GM13977 (cell line): ENCODE data around the gene HMBS.

Experiments used
- DNase-seq: peaks from one replicate; pipeline ENCODE4 v3.0.0; 2012; ENCODE audit warnings: low spot score
- in situ Hi-C: fragments of 300-500 bp; cut with MboI; formaldehyde crosslinking; loops from one replicate; pipeline ENCODE4 v1.12.0; 2022; ENCODE audit warnings: low sequenced_read_pairs, low pct_unique_long_range_greater_than_20kb, mixed read lengths, inconsistent platforms; ENCODE audit not compliant: unreplicated experiment
- TF ChIP-seq, protein P1 (sequence below): IDR thresholded peaks from 2 replicates; pipeline ENCODE4 v1.5.1; 2012; ENCODE audit warnings: mild to moderate bottlenecking, control low read depth; ENCODE audit not compliant: insufficient read depth; ENCODE audit errors: extremely low read depth, missing control alignments

Gene HMBS

DNA sequence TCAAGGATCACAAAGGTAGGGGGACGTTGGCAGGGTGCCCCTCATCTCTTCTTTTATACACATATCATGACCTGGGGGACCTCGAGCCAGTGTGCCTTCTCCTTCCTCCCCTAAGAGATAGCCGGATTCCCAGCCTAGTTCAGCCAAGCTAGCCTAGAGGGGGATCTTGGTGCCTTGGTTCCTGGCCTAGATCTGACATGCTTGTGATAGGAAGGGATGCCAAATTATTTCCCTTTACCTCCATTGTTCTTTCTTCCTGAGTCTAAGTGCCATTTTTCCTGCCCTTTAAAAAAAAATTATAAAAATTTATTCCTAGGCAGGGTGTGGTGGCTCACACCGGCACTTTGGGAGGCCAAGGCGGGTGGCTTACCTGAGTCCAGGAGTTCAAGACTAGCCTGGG lies 29.7 kb downstream of the HMBS start:
- TF ChIP-seq, protein P1, sequence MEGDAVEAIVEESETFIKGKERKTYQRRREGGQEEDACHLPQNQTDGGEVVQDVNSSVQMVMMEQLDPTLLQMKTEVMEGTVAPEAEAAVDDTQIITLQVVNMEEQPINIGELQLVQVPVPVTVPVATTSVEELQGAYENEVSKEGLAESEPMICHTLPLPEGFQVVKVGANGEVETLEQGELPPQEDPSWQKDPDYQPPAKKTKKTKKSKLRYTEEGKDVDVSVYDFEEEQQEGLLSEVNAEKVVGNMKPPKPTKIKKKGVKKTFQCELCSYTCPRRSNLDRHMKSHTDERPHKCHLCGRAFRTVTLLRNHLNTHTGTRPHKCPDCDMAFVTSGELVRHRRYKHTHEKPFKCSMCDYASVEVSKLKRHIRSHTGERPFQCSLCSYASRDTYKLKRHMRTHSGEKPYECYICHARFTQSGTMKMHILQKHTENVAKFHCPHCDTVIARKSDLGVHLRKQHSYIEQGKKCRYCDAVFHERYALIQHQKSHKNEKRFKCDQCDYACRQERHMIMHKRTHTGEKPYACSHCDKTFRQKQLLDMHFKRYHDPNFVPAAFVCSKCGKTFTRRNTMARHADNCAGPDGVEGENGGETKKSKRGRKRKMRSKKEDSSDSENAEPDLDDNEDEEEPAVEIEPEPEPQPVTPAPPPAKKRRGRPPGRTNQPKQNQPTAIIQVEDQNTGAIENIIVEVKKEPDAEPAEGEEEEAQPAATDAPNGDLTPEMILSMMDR, result no peak
- no peak for DNase-seq
- in situ Hi-C loops, result no loop called here

DNA sequence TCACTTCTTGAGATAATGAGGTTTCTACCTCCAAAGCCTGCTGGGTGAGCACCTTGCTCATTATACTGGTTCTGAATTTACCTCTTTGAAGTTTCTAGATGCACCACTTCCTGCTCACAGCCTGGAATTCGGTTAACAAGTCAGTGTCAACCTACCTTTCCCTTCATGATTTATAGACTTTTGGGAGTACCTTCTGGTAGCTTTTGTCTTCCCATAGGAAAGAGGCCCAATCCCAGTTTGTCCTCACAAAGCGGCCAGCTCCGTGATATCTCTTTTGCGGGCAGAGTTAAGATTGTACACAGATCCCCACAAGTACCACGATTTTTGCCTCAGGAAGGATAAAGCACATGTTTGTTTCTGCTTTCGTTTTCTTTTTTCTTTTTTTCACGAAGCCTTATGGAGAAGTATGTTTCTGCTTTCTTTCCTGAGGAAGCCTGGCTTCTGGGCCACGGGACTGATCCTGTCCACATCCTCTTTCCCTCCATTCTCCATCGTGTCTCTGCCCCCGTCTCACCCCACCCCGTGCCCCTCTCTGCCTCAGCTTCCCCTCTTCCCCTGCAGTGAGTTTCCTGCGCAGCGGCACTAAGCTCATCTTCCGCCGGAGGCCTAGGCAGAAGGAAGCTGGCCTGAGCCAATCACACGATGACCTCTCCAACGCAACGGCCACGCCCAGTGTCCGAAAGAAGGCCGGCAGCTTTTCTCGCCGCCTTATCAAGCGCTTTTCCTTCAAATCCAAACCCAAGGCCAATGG lies 31.0 kb downstream of the HMBS start:
- DNase-seq, result no peak
- TF ChIP-seq, protein P1, result no peak
- in situ Hi-C loops, result no loop called here

DNA sequence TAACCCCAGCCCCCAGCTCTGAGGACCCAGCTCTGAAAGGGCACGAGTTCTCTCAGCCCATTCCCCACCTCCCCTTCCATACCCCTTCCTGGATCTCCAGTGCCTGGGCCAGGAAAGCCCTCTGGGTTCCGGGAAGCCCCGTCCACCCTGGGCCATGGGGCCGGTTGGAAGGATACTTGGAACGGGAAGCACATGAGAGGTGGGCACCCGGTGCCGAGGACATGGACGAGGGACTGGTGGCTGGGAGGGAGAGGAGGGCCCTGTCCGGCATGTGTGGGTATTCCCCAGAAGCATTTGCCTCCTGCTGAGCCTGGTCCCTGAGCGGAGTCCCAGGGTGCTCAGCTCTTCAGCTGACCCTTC lies 31.5 kb downstream of the HMBS start:
- TF ChIP-seq, protein P1, result no peak
- in situ Hi-C loops, result no loop called here

DNA sequence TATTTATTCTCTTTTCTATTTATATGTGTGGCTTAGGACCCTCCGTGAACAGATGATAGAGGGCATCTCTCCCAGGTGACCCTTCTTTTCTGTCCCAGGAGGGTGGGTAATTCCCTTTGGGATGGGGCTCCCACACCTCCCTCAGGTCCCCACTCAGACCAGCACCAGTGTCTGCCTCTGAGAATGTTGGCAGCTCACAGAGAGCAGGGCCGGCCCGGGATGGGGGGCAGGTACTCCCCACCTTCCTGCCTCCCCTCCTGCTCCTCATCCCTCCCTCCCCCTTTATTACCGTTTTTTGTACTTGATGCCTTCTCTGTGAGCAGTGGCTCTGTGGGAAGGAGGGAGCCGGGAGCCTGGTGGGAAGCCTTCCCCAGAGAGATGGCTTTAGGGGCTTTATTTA lies 31.9 kb downstream of the HMBS start:
- DNase-seq, result no peak
- in situ Hi-C loops, result no loop called here
- TF ChIP-seq, protein P1, result no peak

More for the DNA sequence above, 31.5 kb downstream of the HMBS start:
- DNase-seq, result no peak

GRCh38 chr11:119117004-119117706 lies 32.5 kb downstream of the HMBS start:
- in situ Hi-C loops, result no loop called here
- TF ChIP-seq, protein P1, result no peak
- no peak for DNase-seq

DNA sequence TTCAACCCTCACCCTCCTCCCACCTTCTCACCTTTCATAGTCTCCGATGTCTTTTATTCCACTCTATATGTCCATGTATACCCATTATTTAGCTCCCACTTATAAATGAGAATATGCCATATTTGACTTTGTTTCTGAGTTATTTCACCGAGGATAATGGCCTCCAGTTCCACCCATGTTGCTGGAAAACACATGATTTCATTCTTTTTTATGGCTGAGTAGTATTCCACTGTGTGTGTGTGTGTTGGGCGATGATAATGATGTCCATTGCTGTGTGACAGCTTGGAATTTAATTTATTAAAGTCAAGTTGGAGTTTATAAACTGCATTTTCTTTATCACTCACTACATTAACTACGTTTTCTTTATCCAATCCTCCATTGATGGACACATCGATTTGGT lies 33.5 kb downstream of the HMBS start:
- DNase-seq, result no peak
- in situ Hi-C loops, result no loop called here
- TF ChIP-seq, protein P1, result no peak
